SIG-M5 treated with dmso at 0.1 percent for 504 hours (cell line): ENCODE data around the gene TSPAN15.

ENCODE experiments used
- DNase-seq: peaks from one replicate; lab custom pipeline; 2025; ENCODE audit not compliant: unreplicated experiment; lab: John Stamatoyannopoulos, UW

The TSPAN15 gene

DNA sequence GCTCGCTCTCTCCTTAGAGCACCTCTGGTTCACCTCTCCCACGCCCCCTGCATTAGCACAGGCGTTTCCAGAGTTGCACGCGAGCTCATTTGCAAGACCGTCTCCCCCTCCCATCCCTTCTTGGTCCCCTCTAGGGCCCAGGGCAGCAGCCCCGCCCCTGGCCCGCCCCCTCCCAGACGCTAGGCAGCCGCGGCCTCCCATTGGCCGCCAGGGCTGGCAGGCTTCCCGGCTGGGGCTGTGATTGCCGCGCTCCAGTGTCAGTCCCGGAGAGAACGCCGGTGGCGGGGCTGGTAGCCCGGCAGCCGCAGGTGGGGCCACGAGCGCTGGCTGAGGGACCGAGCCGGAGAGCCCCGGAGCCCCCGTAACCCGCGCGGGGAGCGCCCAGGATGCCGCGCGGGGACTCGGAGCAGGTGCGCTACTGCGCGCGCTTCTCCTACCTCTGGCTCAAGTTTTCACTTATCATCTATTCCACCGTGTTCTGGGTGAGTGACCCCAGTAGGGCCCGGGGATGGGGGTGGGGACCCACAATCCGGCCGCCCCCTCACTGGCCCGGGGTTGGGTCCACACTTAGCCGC, at the start of gene TSPAN15:
Gene TSPAN15 (plus strand): TSS at position 257 of the 575 bp plus-strand sequence. CDS start 130 bp downstream, at position 387.
- peak; percentile 37 for DNase-seq

DNA sequence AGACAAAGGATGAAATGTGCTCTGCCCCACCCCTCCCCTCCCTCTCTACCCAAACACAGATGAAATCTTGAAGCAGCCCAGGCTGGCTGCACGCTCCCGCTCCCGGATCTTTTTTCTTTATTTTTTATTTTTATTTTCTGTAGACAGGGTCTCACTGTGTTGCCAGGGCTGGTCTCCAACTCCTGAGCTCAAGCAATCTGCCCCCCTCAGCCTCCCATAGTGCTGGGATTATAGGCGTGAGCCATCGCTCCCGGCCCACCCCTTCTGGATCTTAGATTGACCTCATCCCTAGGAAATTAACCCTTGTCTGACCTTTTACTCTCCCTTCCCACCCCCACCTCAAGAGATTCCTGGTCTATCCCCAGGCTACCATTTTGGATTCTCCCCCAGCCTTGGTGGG, 48.9 kb upstream of the TSPAN15 start:
- no peak for DNase-seq

DNA sequence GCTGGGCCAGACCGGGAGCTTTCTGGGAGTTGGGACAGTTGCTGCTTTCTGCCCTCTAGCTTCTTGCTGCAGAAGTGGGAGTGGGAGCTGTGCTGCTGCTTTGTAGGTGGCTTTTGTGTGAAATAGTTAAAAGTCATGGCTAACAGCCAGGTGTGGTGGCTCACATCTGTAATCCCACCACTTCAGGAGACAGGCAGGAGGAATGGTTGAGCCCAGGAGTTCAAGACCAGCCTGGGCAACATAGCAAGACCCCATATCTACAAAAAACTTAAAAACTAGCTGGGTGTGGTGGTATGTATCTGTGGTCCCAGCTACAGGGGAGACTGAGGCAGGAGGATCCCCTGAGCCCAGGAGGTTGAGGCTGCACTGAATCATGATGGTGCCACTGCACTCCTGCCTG, 48.2 kb upstream of the TSPAN15 start:
- no peak for DNase-seq

DNA sequence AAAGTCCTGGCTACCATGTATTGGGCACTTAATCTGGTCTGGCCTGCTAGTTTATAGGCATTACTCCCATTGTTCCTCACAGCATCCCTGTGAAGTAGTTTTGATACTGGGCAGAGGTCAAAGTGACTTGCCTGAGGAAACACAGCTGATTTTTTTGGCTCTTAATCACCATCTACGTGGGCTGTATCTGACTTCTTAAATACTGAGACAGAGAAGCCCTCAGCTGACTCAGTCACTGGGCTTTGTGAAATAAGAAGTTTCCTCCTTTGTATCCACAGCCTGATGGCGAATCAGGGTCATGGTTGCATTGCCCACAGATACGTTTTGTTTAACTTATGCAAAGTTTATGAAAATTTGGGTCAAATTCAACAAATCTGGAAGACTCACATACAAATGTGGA, 47.7 kb upstream of the TSPAN15 start:
- no peak for DNase-seq

DNA sequence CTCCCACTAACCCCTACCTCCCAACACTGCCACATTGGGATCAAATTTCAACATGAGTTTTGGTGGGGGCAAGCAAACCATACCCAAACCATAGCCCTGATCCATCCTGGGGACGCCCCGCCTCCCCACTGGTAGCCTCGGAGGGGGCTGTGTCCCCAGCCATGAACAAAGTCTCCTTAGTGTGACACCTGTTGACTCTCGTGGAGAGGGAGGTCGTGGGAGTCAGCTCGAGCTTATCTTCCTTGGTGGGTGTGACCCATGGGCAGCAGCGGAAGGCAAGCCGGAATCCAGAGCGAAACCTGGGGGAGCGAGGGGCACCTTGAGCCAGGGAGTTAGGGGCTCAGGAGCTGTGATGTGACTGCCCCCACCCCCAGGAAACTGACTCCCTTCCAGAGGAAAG, 46.5 kb upstream of the TSPAN15 start:
- no peak for DNase-seq

DNA sequence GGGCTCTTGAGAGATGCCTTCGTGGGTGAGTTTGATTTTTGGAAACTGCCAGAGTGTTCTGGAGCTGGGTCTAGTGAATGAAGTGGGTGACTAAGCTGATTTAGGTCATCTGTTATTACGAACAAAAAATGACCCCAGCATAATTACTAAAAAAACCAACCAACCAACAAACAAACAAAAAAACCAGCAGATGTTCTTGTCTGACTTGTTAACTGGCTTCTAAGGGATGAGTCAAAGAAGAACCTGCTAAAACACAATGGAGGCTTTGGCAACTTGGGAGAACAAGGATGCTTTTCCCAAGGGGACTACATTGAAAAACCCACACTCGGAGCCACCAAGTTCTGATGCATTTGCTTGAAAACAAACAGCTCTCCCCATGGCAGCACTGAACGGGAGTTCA, 46.0 kb upstream of the TSPAN15 start:
- DNase-seq = no peak

DNA sequence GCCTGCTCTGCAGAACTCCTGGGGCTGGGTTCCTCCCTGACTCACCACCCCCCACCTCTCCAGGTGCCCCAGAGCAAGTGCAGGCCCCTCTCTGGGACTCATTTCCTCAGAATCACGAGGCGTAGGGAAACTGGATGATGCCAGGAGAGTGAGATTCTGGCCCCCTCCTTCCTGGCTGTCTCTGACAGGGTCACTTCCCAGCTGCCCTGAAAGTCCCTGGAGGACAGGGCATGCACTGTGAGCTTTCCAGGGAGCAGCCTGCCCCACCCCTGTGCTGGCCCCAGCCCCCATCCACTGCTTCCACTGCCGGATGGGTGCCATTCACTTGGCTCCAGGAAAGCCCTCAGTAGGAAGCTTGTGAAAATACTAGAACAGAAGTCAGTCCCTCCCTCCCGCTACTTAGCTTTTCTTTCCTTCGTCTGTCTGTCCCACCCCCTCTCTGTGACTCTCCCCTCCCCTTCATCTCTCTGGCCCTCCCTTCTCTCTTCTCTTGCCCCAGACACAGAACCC, 44.9 kb upstream of the TSPAN15 start:
- DNase-seq = no peak

DNA sequence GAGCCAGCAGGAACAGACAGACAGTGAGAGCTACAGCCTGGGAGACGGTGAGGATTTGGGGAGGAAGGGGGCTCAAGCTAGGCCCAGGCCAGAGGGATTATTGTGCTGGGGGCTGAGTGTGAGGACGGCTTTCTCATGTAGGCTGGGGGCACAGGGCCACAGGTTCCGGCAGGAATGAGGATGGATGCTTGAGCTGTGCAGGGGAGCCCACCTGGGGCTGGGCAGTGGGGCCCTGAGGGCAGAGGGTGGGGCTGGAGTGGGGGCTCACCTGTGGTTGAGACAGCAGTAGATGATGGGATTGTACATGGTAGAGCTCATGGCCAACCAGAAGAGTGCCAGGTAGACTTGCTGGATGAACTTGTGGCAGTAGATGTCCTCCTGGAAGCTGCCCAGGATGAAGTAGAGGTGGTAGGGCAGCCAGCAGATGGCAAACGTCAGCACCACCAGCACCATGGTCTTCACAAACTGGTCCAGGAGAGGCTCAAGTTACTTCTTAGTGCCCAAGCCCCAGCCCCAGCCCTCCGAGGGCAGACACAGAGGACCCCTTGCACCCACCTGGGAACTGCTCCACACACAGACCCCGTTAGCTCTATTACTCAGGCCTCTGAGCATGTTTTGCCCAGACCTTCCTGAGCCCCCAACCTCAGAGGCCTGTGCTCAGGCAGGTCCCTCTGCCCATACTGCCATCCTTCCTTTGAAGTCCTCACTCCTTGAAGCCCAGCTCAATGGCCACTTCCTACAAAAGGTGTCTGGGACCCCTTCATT, 44.3 kb upstream of the TSPAN15 start:
- no peak for DNase-seq

DNA sequence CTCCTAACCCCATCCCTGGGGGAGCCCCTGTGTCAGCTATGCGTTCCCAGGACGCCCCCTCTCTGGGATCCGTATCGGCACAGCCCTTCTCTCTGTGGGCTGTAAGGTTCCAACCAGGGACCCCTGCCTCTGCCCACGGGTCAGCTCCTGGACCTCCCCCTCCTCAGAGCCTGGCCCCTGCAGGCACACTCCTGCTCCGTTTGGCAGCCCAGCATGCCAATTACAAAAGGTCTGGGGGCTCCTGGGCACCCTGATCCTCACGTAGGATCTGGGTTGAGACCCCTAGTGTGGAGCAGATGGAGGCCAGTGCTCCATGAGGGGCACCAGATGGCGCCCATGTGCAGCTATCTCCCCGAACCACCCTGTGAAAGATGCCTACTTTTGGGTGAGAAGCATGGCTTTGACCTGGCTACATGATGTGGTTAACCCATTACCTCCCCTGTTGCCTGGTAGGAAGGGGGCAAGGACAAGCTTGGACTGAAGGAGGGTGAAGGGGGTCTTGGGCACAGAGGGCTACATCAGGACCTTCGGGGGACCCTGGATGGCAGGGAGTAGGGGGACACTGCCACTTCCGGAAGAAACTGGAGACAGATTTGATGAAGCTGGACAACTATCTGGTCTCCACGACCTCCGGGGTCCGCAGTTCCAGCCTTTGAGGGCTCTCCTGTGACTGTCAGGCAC, 43.5 kb upstream of the TSPAN15 start:
- peak; percentile 21 for DNase-seq

DNA sequence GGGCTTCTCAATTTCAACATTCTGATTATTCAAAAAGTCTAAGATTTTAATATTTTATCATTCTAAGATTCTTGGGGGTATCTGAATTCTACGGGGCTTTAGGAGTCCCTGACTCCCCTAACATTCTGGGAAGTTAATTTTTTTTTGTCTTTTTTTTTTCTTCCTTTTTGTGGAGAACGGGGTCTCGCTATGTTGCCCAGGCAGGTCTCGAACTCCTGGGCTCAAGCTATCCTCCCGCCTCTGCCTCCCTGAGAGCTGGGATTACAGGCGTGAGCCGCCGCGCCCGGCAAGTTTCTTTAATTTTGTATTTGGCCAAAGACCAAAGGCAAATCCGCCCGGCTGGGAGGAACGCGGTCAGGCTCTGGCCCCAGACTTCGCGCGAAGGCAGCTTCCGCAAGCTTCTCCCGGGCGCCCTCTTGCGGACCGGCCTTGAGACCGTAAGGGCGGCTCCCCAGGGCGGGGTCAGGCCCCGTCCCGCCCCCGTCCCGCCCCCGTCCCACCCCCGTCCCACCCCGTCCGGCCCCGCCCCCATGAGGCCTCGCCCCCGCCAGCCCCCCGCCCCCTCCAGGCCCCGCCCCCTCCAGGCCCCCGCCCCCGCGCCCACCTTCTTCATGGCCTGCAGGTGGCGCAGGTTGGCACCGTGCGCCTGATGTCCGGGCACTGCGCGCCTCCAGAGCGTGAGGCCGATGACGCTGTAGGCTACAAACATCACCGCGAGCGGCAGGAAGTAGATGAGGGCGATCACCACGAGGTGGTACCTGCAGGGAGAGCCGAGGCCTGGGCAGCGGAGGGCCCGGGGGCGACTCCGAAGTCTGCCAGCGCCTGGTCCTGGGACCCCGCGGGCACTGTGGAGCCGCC, 42.7 kb upstream of the TSPAN15 start:
- DNase-seq = peak; percentile 74

DNA sequence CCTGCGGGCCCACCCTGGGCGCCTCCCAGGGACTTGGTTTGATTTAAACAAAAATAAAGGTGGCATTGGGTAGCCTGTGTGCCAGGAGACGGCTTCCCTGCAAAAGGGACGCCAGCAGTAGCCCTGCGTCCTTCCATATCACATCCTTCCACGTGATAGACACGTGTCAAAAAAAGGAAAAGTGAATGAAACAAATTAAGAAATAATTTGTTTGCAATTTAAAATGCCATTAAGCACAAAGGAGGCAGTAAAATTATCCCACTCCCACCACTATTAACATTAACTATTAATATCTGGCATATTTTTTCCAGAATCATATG, 42.1 kb upstream of the TSPAN15 start:
- DNase-seq = no peak

DNA sequence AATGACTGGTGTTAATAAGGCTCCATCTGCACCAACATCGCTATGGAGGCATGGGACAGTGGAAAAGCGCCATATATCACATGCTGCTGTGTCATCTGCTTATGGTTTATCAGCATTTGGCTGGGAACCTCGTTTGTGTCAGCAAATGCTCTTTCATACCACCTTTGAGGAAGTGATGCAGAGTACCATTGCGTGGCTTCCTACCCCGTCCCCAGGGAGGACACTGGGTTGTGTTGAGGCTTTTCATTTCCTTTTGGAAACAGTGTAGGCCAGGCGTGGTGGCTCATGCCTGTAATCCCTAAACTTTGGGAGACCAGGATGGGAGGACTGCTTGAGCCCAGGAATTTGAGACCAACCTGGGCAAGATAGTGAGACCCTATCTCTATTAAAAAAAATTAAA, 41.3 kb upstream of the TSPAN15 start:
- DNase-seq = peak; percentile 25

DNA sequence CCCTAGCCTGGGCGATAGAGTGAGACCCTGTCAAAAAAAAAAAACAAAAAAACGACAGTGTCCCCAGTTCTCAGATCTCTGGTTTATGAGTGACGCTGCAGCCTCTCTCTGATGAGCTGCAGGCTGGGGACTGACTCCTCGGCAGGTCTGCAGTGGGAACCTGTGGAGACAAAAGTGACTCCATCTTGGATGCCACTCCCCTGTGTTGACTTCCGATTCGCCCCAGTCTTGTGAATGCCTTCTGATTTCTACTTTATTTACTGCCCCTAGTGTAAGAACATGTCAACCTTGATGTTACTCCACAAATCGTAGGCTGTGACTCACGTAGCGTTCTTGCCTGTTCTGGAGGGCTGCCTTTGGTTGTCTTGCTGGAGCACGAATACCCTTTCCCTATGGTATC, 40.8 kb upstream of the TSPAN15 start:
- no peak for DNase-seq

DNA sequence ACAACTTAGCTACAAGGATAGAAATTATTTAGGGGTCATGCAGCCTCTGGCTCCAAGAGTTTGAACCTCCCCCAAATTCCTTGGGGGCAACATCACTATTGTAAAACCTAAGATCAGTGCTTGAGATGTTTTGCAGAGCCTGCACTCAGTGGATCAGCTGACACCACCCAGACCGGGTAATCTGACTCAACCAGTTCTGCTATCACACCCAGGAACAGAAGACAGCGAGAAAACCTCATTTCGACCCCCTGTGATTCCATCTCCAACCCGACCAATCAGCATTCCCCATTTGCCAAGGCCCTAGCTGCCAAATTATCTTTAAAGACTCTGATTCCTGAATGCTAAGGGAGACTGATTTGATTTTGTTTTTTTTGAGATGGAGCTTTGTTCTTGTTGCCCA, 39.8 kb upstream of the TSPAN15 start:
- DNase-seq = no peak

DNA sequence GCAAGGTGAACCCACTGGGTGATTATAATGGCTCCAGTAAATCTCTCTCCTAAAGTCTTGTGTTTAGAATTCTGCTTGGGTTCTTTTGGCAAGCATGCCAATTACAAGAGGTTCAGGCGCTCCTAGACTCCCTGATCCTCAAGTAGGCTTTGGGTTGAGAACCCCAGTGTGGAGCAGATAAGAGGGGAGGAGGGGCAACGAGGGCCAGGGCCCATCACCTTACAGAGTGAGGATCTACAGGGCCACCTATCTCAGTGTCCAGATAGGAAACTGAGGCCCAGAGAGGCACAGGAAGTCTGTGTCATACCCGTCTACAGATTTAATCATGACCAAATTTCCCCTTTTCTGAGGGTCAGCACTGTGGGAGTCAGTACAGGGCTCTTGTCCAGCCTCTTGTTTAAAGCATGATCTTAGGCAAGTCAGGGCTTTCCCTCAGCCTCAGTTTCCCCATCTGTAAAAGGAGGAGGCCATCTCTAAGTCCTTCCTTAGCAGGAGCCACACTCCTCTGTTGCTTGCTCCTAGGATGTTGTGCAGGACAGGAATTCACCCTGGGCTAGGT, 39.0 kb upstream of the TSPAN15 start:
- no peak for DNase-seq

DNA sequence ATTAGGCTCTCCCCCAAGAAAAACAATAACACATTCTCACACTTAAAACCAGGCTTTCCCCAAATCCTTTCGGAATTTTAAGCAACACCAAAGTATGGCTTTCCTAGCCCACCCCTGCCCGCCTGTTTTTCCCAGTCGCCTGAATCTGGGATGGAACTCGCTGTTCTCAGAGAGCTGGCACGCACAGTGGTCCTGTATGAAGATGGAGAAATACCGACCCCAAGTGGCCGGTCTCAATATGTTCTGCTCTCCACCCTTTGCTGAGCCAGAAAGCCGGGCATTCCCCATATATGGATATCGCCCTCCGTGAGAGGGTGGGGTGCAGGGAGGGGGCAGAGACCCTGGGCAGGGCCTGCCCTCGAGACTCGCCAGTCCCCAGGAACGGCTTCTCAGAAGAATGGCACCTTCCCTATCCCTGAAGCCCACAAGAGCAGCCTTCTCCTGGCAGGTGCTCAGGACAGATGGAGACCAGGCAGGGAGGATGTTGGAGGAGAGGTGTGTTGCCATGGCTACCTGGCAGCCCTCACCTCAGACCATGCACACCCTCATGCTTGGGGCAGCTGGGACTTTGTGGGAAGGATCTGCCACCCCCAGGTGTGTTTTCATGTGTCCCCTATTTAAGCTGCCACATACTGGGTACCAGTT, 37.9 kb upstream of the TSPAN15 start:
- DNase-seq = peak; percentile 13

DNA sequence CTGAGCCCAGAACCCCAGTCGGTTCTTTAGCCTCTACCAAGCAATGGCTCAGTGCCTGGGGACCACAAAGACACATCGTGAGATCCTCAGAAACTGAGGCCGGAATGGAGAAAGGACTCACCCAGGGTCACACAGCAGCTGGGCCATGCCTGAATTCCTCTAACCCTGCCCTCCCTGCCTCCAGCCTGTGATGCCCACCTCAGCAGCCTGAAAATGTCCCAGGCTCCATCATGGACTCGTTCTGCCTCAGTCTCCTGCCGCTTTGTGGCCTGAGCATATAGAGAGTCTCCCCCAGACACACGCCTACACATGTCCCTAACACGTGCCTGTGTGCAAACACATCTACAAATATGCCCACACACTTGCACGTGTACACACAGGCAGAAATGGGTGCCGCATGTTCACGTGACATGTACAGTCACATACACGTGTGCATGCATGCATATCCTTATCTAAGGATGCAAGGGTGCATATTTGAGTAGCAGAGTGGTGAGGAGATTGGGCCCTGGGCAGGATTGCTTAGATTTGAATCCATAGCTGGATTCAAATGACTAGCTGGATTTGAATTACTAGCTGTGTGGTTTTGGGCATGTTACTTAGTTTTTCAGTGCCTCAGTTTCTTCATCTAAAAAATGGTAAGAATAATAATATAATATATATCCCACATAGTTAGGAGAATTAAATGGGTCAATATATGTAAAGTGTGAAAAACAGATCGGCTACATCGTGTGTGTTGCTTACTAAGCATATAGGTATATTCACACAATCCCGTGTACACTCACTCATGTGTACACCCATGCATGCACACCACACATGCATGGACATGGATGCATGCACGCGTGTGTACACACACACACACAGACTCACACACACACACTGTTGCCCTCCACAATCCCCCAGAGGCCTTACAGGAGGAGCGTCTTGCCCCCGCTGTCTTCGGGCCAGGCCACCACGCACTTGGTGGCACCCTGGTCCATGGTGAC, 36.9 kb upstream of the TSPAN15 start:
- DNase-seq = no peak

DNA sequence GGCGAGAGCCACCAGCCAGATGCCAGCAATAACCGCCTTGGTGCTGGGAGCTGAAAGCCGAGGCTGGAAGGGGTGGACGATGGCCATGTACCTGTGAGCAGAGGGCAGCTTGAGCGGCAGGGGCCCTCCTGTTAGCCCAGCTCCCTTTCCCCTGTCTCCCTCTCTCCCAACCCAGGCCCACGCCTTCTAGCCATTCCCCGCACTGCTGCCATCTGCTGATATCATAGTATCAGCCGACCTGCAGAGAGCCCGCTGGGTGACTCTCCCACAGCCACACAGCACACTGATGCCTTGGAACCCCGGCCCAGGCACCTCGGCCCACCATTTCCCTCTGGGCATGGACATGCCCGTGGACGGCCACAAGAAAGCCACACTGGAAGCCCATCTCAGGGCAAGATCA, 36.2 kb upstream of the TSPAN15 start:
- DNase-seq = no peak

DNA sequence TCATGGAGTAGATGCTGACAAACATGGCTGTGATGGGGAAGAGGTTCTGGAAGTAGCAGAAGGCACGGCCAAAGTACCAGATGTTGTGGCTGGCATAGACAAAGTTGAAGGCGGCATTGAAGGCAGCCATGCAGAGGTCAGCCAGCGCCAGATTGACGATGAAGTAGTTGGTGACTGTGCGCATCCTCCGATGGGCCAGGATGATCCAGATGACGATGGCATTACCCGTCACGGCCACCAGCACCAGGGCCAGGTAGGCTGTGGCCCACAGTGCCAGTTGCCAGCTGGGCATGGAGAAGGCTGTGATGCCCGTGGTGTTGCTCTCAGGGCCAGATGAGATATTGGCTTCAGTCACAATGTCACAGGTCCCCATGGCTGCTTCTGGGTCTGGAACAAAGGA, 35.3 kb upstream of the TSPAN15 start:
- no peak for DNase-seq
